ENCODE data around the gene CCM2.
A peak's percentile ranks its signal among the peaks of the same experiment; 100 is the strongest.

CCM2 gene

DNA sequence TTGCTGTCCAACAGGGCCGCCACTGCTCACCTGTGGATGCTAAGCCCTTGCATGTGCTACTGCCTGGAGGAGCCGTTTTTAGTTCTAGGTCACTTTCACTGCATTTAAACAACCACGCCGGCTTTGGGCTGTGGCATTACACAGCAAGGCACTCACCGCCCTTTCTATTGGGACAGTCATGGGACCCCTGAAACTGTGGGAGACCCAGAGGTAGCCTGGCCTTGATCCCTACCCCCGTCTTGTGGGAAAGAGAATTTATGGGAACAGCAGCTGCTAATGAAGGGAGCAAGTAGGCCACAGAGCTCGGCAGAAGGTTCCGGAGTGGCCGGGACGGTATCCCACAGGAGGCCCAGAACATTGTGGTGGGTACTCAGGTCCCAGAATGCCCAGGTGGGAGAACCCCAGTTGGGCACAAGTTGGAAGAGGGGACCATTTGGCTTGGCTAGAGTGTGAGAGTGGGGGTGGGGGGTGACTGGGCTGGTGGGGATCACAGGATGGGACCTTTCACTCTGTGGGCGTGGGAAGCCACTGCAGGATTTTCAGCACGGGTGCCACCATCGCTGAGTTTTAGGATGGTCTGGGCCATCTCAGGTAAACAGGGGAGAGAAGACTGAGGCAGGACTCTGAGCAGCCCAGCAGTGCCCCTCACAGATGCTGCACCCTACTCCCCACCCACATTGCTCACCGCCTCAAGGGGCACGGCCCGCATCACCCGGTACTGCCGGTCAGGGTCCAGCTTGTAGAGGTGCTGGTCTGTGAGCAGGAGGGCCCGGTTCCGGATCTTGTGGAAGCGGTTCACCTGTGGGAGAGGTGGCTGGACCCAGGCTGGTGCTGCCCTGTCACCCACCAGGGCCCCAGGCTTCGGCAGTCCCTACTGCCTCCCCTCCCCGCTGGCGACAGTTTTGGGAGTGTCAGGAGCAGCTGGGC, 36.4 kb upstream of the CCM2 start:
- Histone ChIP-seq H4K20me1 (ENCODE audit: insufficient read depth, low read length) (no peaks in the 10 kb centered on the region), H3K79me2 (ENCODE audit: low read length) (no peaks in the 10 kb centered on the region), H3K9me3 (replicated peaks; ENCODE audit: insufficient read depth, low read length) (no peaks in the 10 kb centered on the region), H3K4me1 (ENCODE audit: low read length) (peaks cover 18% of the 10 kb centered on the region), H2AFZ (ENCODE audit: low read length) (no peak overlapping the region), H3K9me2 (replicated peaks; ENCODE audit: insufficient read depth, low read length) (no peaks in the 10 kb centered on the region), H3K4me2 (ENCODE audit: low read depth, low read length) (no peak overlapping the region), H3F3A (ENCODE audit: insufficient read depth, low read length) (peaks cover 10% of the 10 kb centered on the region), H3K4me3 (ENCODE audit: low read length) (no peak overlapping the region), H3K27ac (ENCODE audit: low read length) (no peak overlapping the region), H3K9ac (ENCODE audit: low read length) (no peak overlapping the region), H3K27me3 (replicated peaks; ENCODE audit: insufficient read depth, low read length) (no peaks in the 10 kb centered on the region), H3K36me3 (replicated peaks; ENCODE audit: insufficient read depth, low read length) (no peaks in the 10 kb centered on the region)
- no peak for DNase-seq
- TF ChIP-seq EZH2phosphoT487 (IDR thresholded peaks at IDR 0.05; ENCODE audit: low read length) (no peak), EZH2 (optimal IDR thresholded peaks at IDR 0.05; ENCODE audit: low read depth, low read length) (no peak)
- TF ChIP-seq, protein P1, sequence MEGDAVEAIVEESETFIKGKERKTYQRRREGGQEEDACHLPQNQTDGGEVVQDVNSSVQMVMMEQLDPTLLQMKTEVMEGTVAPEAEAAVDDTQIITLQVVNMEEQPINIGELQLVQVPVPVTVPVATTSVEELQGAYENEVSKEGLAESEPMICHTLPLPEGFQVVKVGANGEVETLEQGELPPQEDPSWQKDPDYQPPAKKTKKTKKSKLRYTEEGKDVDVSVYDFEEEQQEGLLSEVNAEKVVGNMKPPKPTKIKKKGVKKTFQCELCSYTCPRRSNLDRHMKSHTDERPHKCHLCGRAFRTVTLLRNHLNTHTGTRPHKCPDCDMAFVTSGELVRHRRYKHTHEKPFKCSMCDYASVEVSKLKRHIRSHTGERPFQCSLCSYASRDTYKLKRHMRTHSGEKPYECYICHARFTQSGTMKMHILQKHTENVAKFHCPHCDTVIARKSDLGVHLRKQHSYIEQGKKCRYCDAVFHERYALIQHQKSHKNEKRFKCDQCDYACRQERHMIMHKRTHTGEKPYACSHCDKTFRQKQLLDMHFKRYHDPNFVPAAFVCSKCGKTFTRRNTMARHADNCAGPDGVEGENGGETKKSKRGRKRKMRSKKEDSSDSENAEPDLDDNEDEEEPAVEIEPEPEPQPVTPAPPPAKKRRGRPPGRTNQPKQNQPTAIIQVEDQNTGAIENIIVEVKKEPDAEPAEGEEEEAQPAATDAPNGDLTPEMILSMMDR (IDR thresholded peaks at IDR 0.05; ENCODE audit: low read length), result no peak

GRCh38 chr7:44964384-44964830, 35.6 kb upstream of the CCM2 start:
- no peaks in the 10 kb centered on the region for H3K79me2 ChIP-seq (ENCODE audit: low read length)
- H3K4me2 ChIP-seq (ENCODE audit: low read depth, low read length), result no peak overlapping the region
- peaks cover 2% of the 10 kb centered on the region; the same call in 1 of the 2 replicates for H3F3A ChIP-seq (ENCODE audit: insufficient read depth, low read length)
- no peak overlapping the region for H3K9ac ChIP-seq (ENCODE audit: low read length)
- H4K20me1 ChIP-seq (ENCODE audit: insufficient read depth, low read length), result no peaks in the 10 kb centered on the region
- H3K27me3 ChIP-seq (replicated peaks; ENCODE audit: insufficient read depth, low read length), result no peaks in the 10 kb centered on the region
- no peak overlapping the region for H3K27ac ChIP-seq (ENCODE audit: low read length)
- no peaks in the 10 kb centered on the region for H3K9me2 ChIP-seq (replicated peaks; ENCODE audit: insufficient read depth, low read length)
- H3K36me3 ChIP-seq (replicated peaks; ENCODE audit: insufficient read depth, low read length), result no peaks in the 10 kb centered on the region
- H3K9me3 ChIP-seq (replicated peaks; ENCODE audit: insufficient read depth, low read length), result no peaks in the 10 kb centered on the region
- H3K4me1 ChIP-seq (ENCODE audit: low read length), result peaks cover 10% of the 10 kb centered on the region
- TF ChIP-seq, protein P1 (IDR thresholded peaks at IDR 0.05; ENCODE audit: low read length), result peak; percentile 21
- no peak for TF ChIP-seq EZH2phosphoT487 (IDR thresholded peaks at IDR 0.05; ENCODE audit: low read length)
- no peak for DNase-seq
- no peak overlapping the region for H2AFZ ChIP-seq (ENCODE audit: low read length)
- no peak overlapping the region for H3K4me3 ChIP-seq (ENCODE audit: low read length)

DNA sequence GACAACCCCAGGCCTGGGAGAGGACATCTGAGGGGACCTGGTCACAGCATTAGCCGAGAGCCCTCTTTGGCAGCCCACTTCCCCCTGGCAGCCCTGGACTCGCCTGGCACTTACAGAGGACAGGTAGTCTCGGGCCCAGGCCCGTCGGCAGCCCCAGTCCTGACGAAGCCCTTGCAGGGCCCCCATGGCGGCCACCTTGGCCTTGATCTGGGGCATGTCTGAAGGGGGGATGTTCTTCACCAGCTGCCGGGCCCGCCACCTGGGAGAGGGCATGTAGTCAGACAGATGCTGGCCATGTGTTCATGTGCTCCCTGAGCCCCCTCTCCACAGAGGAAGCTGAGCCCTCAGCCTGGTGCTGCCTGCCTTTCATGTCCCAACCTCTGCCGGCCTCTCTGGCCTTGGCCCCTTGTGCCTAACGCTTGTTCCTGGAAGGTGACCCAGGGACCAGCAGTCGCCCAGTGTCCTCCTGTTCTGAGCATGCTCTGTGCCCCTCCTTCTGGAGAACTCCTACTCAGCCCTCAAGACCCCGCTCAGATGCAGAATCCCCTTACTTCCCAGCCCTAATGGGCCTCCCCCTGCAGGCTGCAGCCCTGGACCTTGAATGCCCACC, 35.1 kb upstream of the CCM2 start:
- Histone ChIP-seq H4K20me1 (ENCODE audit: insufficient read depth, low read length) (no peaks in the 10 kb centered on the region), H3K36me3 (replicated peaks; ENCODE audit: insufficient read depth, low read length) (no peaks in the 10 kb centered on the region), H3K79me2 (ENCODE audit: low read length) (no peaks in the 10 kb centered on the region), H3K27me3 (replicated peaks; ENCODE audit: insufficient read depth, low read length) (no peaks in the 10 kb centered on the region), H3K27ac (ENCODE audit: low read length) (no peak overlapping the region), H3K9me2 (replicated peaks; ENCODE audit: insufficient read depth, low read length) (no peaks in the 10 kb centered on the region), H3K9me3 (replicated peaks; ENCODE audit: insufficient read depth, low read length) (no peaks in the 10 kb centered on the region), H3K4me2 (ENCODE audit: low read depth, low read length) (no peak overlapping the region), H2AFZ (ENCODE audit: low read length) (no peak overlapping the region), H3K4me3 (ENCODE audit: low read length) (no peak overlapping the region), H3K4me1 (ENCODE audit: low read length) (peaks cover 5% of the 10 kb centered on the region), H3F3A (ENCODE audit: insufficient read depth, low read length) (no peaks in the 10 kb centered on the region), H3K9ac (ENCODE audit: low read length) (no peak overlapping the region)
- TF ChIP-seq, protein P1 (IDR thresholded peaks at IDR 0.05; ENCODE audit: low read length), result no peak
- TF ChIP-seq EZH2 (optimal IDR thresholded peaks at IDR 0.05; ENCODE audit: low read depth, low read length) (no peak), EZH2phosphoT487 (IDR thresholded peaks at IDR 0.05; ENCODE audit: low read length) (no peak)
- DNase-seq, result no peak
